IPS-15b (cell line): ENCODE data around the gene PRDM11.
"Not testable (repeated sequence)": the region's sequence is repeated elsewhere in the genome, so short reads cannot be mapped to it uniquely, and the experiment has no call there.

ENCODE experiments used
- H3K27me3 ChIP-seq: one replicate; pipeline ENCODE4 v1.6.1; 2013; ENCODE audit warnings: low read length; ENCODE audit not compliant: control insufficient read depth, insufficient read depth
- H3K36me3 ChIP-seq: one replicate; pipeline ENCODE4 v1.6.1; 2013; ENCODE audit warnings: low read length; ENCODE audit not compliant: control insufficient read depth, insufficient read depth
- H3K4me1 ChIP-seq: one replicate; pipeline ENCODE4 v1.6.1; 2013; ENCODE audit warnings: mild to moderate bottlenecking, low read length; ENCODE audit not compliant: control insufficient read depth, insufficient read depth
- H3K4me3 ChIP-seq: one replicate; pipeline ENCODE4 v1.5.1; 2013; ENCODE audit warnings: low read depth, low read length
- H3K9ac ChIP-seq: one replicate; pipeline ENCODE4 v1.6.1; 2013; ENCODE audit warnings: low read depth, mild to moderate bottlenecking, low read length
- H3K9me3 ChIP-seq: one replicate; pipeline ENCODE4 v1.6.1; 2013; ENCODE audit warnings: mild to moderate bottlenecking, low read length; ENCODE audit not compliant: control insufficient read depth, insufficient read depth

Gene PRDM11

GRCh38 chr11:45234306-45235006 is 88.0 kb downstream of the PRDM11 start:
- Histone ChIP-seq H3K36me3 (no peaks in the 10 kb centered on the region), H3K9me3 (no peaks in the 10 kb centered on the region), H3K4me3 (no peak overlapping the region), H3K27me3 (no peaks in the 10 kb centered on the region), H3K9ac (no peak overlapping the region), H3K4me1 (peaks cover 3% of the 10 kb centered on the region)

- Histone ChIP-seq H3K9ac (no peak overlapping the region), H3K36me3 (no peaks in the 10 kb centered on the region), H3K9me3 (no peaks in the 10 kb centered on the region), H3K27me3 (no peaks in the 10 kb centered on the region), H3K4me1 (peaks cover 3% of the 10 kb centered on the region), H3K4me3 (no peak overlapping the region)
Observed at GRCh38 chr11:45237711-45238315, 91.4 kb downstream of the PRDM11 start.

- H3K9me3 ChIP-seq: no peaks in the 10 kb centered on the region
- H3K36me3 ChIP-seq: no peaks in the 10 kb centered on the region
- no peaks in the 10 kb centered on the region for H3K4me1 ChIP-seq
Observed at GRCh38 chr11:45238724-45239123, 92.3 kb downstream of the PRDM11 start.

GRCh38 chr11:45239733-45240132 is 93.3 kb downstream of the PRDM11 start:
- no peaks in the 10 kb centered on the region for H3K4me1 ChIP-seq
- no peaks in the 10 kb centered on the region for H3K27me3 ChIP-seq
- no peaks in the 10 kb centered on the region for H3K36me3 ChIP-seq
- no peak overlapping the region for H3K4me3 ChIP-seq
- H3K9ac ChIP-seq: no peak overlapping the region
- no peaks in the 10 kb centered on the region for H3K9me3 ChIP-seq

More at GRCh38 chr11:45238724-45239123, 92.3 kb downstream of the PRDM11 start:
- no peaks in the 10 kb centered on the region for H3K27me3 ChIP-seq
- H3K4me3 ChIP-seq: no peak overlapping the region
- no peak overlapping the region for H3K9ac ChIP-seq

GRCh38 chr11:45243967-45244366 is 97.5 kb downstream of the PRDM11 start:
- Histone ChIP-seq H3K27me3 (no peaks in the 10 kb centered on the region), H3K36me3 (peaks cover 4% of the 10 kb centered on the region), H3K9ac (no peak overlapping the region), H3K9me3 (no peaks in the 10 kb centered on the region), H3K4me1 (no peaks in the 10 kb centered on the region), H3K4me3 (no peak overlapping the region)

- Histone ChIP-seq H3K27me3 (no peaks in the 10 kb centered on the region), H3K36me3 (peaks cover 4% of the 10 kb centered on the region), H3K4me1 (no peaks in the 10 kb centered on the region), H3K9ac (no peak overlapping the region), H3K4me3 (no peak overlapping the region), H3K9me3 (no peaks in the 10 kb centered on the region)
Observed at GRCh38 chr11:45245218-45246045, 99.0 kb downstream of the PRDM11 start.

GRCh38 chr11:45246241-45246640 is 99.8 kb downstream of the PRDM11 start:
- Histone ChIP-seq H3K36me3 (peaks cover 4% of the 10 kb centered on the region), H3K9ac (no peak overlapping the region), H3K4me3 (no peak overlapping the region), H3K27me3 (no peaks in the 10 kb centered on the region), H3K9me3 (no peaks in the 10 kb centered on the region), H3K4me1 (no peaks in the 10 kb centered on the region)

- H3K4me3 ChIP-seq: no peak overlapping the region
- no peaks in the 10 kb centered on the region for H3K9me3 ChIP-seq
- peaks cover 4% of the 10 kb centered on the region for H3K36me3 ChIP-seq
- H3K27me3 ChIP-seq: no peaks in the 10 kb centered on the region
- H3K4me1 ChIP-seq: no peaks in the 10 kb centered on the region
- no peak overlapping the region for H3K9ac ChIP-seq
Observed at GRCh38 chr11:45247433-45247832, 101.0 kb downstream of the PRDM11 start.

GRCh38 chr11:45248501-45249011 is 102.1 kb downstream of the PRDM11 start:
- Histone ChIP-seq H3K27me3 (no peaks in the 10 kb centered on the region), H3K4me1 (no peaks in the 10 kb centered on the region), H3K9ac (no peak overlapping the region)

GRCh38 chr11:45249372-45249771 is 102.9 kb downstream of the PRDM11 start:
- H3K4me1 ChIP-seq, H3K9me3 ChIP-seq, H3K9ac ChIP-seq, H3K4me3 ChIP-seq, H3K27me3 ChIP-seq, H3K36me3 ChIP-seq: not testable (repeated sequence)

More at GRCh38 chr11:45248501-45249011, 102.1 kb downstream of the PRDM11 start:
- Histone ChIP-seq H3K9me3 (no peaks in the 10 kb centered on the region), H3K4me3 (no peak overlapping the region), H3K36me3 (peaks cover 4% of the 10 kb centered on the region)

- H3K4me3 ChIP-seq: no peak overlapping the region
- H3K4me1 ChIP-seq: no peaks in the 10 kb centered on the region
- H3K9ac ChIP-seq: no peak overlapping the region
- H3K27me3 ChIP-seq: no peaks in the 10 kb centered on the region
- no peaks in the 10 kb centered on the region for H3K9me3 ChIP-seq
- H3K36me3 ChIP-seq: peaks cover 7% of the 10 kb centered on the region
Observed at GRCh38 chr11:45250035-45250718, 103.7 kb downstream of the PRDM11 start.
